SK-N-SH (cell line): ENCODE data around the gene RNFT2.

Source experiments
- CHD2 ChIP-seq: fragments of 150-350 bp; IDR thresholded peaks from 2 replicates; pipeline ENCODE4 v1.6.1; 2018; ENCODE audit warnings: low read length; ENCODE audit not compliant: partially characterized antibody
- CTCF ChIP-seq: fragments of 200-600 bp; sonication (generic); IDR thresholded peaks from 2 replicates; pipeline ENCODE4 v1.6.1; 2017; ENCODE audit warnings: antibody characterized with exemption, mild to moderate bottlenecking, moderate library complexity
- EP300 ChIP-seq, 2 experiments: IDR thresholded peaks; 2 replicates each; pipeline versions ENCODE4 v1.4.0 to v1.6.1; 2012; ENCODE audit warnings: borderline replicate concordance in 1 of 2, low read depth in 1 of 2, low read length in 1 of 2
- FOSL2 ChIP-seq: IDR thresholded peaks from 2 replicates; pipeline ENCODE4 v1.4.0; 2012; ENCODE audit warnings: low read depth, mild to moderate bottlenecking, moderate library complexity, borderline replicate concordance
- IRF3 ChIP-seq: fragments of 150-350 bp; IDR thresholded peaks from 2 replicates; pipeline ENCODE4 v1.6.1; 2016; ENCODE audit warnings: mild to moderate bottlenecking, low read depth, low read length
- MXI1 ChIP-seq: IDR thresholded peaks from 2 replicates; pipeline ENCODE4 v1.6.1; 2012; ENCODE audit warnings: mild to moderate bottlenecking, low read depth, low read length, improper control_type of control experiment
- POLR2AphosphoS5 ChIP-seq: IDR thresholded peaks from 2 replicates; pipeline ENCODE4 v1.6.1; 2012; ENCODE audit warnings: low read depth, low read length
- RFX5 ChIP-seq: IDR thresholded peaks from 2 replicates; pipeline ENCODE4 v1.6.1; 2012; ENCODE audit warnings: mild to moderate bottlenecking, improper control_type of control experiment, low read length
- RXRA ChIP-seq: IDR thresholded peaks from 2 replicates; pipeline ENCODE4 v1.4.0; 2012; ENCODE audit warnings: low read depth, mild to moderate bottlenecking, borderline replicate concordance
- SIN3A ChIP-seq: IDR thresholded peaks from 2 replicates; pipeline ENCODE4 v1.6.1; 2012; ENCODE audit warnings: low read depth, mild to moderate bottlenecking, low read length, moderate library complexity, borderline replicate concordance
- SMC3 ChIP-seq: IDR thresholded peaks from 2 replicates; pipeline ENCODE4 v1.6.1; 2012; ENCODE audit warnings: low read depth, low read length, improper control_type of control experiment
- TAF1 ChIP-seq: IDR thresholded peaks from 2 replicates; pipeline ENCODE4 v1.6.1; 2012; ENCODE audit warnings: low read depth, mild to moderate bottlenecking, low read length, moderate library complexity, borderline replicate concordance
- TF ChIP-seq, protein P1 (sequence below): IDR thresholded peaks from 2 replicates; pipeline ENCODE4 v1.4.0; 2012; ENCODE audit warnings: low read depth, borderline replicate concordance

GRCh38 chr12:116697305-116697704 is 40.8 kb upstream of the RNFT2 start:
- TF ChIP-seq CHD2 (no peak), CTCF (peak; percentile 42; the same call in 1 of the 2 replicates), RXRA (no peak), MXI1 (no peak), EP300 (IDR thresholded peaks at IDR 0.05; ENCODE audit: borderline replicate concordance in 1 of 2, low read depth in 1 of 2, low read length in 1 of 2) (no peak), RFX5 (no peak), SIN3A (no peak), IRF3 (no peak), SMC3 (peak; percentile 38; the same call in 1 of the 2 replicates), FOSL2 (no peak), POLR2AphosphoS5 (no peak), TAF1 (no peak)
- TF ChIP-seq, protein P1, sequence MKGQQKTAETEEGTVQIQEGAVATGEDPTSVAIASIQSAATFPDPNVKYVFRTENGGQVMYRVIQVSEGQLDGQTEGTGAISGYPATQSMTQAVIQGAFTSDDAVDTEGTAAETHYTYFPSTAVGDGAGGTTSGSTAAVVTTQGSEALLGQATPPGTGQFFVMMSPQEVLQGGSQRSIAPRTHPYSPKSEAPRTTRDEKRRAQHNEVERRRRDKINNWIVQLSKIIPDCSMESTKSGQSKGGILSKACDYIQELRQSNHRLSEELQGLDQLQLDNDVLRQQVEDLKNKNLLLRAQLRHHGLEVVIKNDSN, result no peak
